Uterus (tissue), 4 donors: ENCODE results near the gene LCE1F. TPM values are rescaled to one million over a fixed set of nuclear protein-coding genes. Genes with fewer than 3 reads are reported as not detected.

Experiments used
- DNase-seq, 2 donors: peaks; one replicate each; pipeline ENCODE4 v3.0.0-alpha.2; 2019 to 2020
- H3K27ac ChIP-seq, 2 donors: fragments of 200-600 bp; sonication (generic); 1 replicate in 1 of 2; 2 replicates in 1 of 2; pipeline ENCODE4 v1.5.1; 2016 to 2018
- H3K27me3 ChIP-seq, 2 donors: fragments of 200-600 bp; sonication (generic); one replicate each; pipeline ENCODE4 v1.5.1; 2018 to 2019; ENCODE audit warnings: control low read depth in 1 of 2
- H3K36me3 ChIP-seq, 2 donors: fragments of 200-600 bp; sonication (generic); one replicate each; pipeline ENCODE4 v1.5.1; 2019; ENCODE audit warnings: control low read depth in 1 of 2
- H3K4me1 ChIP-seq, 2 donors: fragments of 200-600 bp; sonication (generic); one replicate each; pipeline ENCODE4 v1.5.1; 2018 to 2019; ENCODE audit warnings: control low read depth in 1 of 2
- H3K4me3 ChIP-seq, 2 donors: fragments of 200-600 bp; sonication (generic); 1 replicate in 1 of 2; 2 replicates in 1 of 2; pipeline ENCODE4 v1.5.1; 2018 to 2019; ENCODE audit warnings: mild to moderate bottlenecking in 1 of 2
- H3K9me3 ChIP-seq, 2 donors: fragments of 200-600 bp; sonication (generic); one replicate each; pipeline ENCODE4 v1.5.1; 2019; ENCODE audit warnings: control low read depth in 1 of 2
- POLR2A ChIP-seq, 2 donors: fragments of 450-650 bp; IDR thresholded peaks; one replicate each; pipeline ENCODE4 v1.6.1; 2016; ENCODE audit warnings: antibody characterized with exemption in 2 of 2, mild to moderate bottlenecking in 1 of 2, moderate library complexity in 1 of 2
- intact Hi-C: fragments of 100-400 bp; cut with DNase I; formaldehyde crosslinking; loops from one replicate; pipeline ENCODE4 v1.15.1; 2023; ENCODE audit warnings: low total_unique reads
- total RNA-seq, 4 donors: library from RNA; depleted of rRNA in 3 of 4; stranded (reverse); fragments of >200 nt in 3 of 4; gene quantifications; one replicate each; pipeline versions ENCODE4 v1.1.0 to v1.2.4, GENCODE V29; 2014 to 2023
- TF ChIP-seq, protein P1 (sequence below), 4 experiments: fragments of 200-600 bp in 2 of 4; fragments of 450-650 bp in 2 of 4; sonication (generic) in 2 of 4; IDR thresholded peaks; one replicate each; pipeline ENCODE4 v1.5.1; 2016 to 2019; ENCODE audit warnings: antibody characterized with exemption in 4 of 4, mild to moderate bottlenecking in 2 of 4, moderate library complexity in 1 of 4
- donor health status: DM: yes; HTN: yes; CAD: no.

Gene LCE1F
- total RNA-seq, 4 donors from 2014 or later = not detected

DNA sequence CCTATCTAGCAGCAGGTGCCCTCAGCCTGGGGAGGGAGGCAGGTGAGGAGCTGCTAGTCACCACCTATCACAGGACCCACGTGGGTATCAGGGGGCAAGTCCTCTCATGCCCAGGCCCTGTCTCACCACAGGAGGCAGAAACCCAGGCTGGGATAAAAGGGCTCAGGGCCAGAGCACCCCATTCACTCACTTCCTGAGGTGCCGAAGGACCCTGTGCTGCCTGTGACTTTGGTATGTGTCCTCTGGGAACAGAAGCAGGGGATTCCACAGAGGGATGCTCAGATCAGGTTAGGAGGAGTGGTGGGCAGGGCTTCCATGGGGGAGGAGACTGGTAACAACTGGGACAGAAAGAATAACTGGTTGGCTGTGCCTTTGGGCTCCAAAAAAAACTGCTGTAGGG, 11.1 kb downstream of the LCE1F start, which contains the start of gene LCE1E:
LCE1E (plus strand) TSS at position 181 of the 400 bp plus-strand sequence. CDS start 1,043 bp downstream, outside the sequence.
- Histone ChIP-seq H3K4me1 (no peaks in the 10 kb centered on the region), H3K9me3 (no peaks in the 10 kb centered on the region), H3K27me3 (no peaks in the 10 kb centered on the region), H3K27ac (no peak within 1 kb of the TSS), H3K36me3 (no peaks in the 10 kb centered on the region), H3K4me3 (no peak within 1 kb of the TSS)
- intact Hi-C loops = no loop called here
- TF ChIP-seq, protein P1, sequence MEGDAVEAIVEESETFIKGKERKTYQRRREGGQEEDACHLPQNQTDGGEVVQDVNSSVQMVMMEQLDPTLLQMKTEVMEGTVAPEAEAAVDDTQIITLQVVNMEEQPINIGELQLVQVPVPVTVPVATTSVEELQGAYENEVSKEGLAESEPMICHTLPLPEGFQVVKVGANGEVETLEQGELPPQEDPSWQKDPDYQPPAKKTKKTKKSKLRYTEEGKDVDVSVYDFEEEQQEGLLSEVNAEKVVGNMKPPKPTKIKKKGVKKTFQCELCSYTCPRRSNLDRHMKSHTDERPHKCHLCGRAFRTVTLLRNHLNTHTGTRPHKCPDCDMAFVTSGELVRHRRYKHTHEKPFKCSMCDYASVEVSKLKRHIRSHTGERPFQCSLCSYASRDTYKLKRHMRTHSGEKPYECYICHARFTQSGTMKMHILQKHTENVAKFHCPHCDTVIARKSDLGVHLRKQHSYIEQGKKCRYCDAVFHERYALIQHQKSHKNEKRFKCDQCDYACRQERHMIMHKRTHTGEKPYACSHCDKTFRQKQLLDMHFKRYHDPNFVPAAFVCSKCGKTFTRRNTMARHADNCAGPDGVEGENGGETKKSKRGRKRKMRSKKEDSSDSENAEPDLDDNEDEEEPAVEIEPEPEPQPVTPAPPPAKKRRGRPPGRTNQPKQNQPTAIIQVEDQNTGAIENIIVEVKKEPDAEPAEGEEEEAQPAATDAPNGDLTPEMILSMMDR (IDR thresholded peaks at IDR 0.05) = no peak
- no peak for TF ChIP-seq POLR2A (IDR thresholded peaks at IDR 0.05)
- no peak for DNase-seq

DNA sequence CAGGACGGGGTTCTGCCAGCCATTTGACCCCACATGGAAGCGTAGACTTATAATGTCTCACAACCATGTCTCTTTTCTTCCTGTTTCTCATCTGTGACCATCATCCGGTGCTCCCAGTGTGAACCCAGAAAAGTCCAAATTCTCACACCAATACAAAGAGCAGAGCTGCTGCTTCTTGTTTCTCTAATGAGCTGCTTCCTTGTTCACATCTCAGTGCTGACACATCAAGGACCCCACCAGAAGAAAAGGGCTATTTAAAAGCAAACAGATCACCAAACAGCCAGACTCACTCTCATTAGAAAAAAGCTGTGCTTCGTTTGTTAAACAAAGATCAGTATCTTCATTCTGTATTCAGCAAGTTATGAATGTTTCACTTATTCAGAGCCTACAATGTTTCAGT, 20.7 kb downstream of the LCE1F start:
- no peak for DNase-seq
- TF ChIP-seq, protein P1 (IDR thresholded peaks at IDR 0.05) = no peak
- TF ChIP-seq POLR2A (IDR thresholded peaks at IDR 0.05) = no peak
- H3K4me1 ChIP-seq = no peaks in the 10 kb centered on the region
- H3K27ac ChIP-seq = no peak overlapping the region
- H3K36me3 ChIP-seq = no peaks in the 10 kb centered on the region
- no peak overlapping the region for H3K4me3 ChIP-seq
- H3K27me3 ChIP-seq = no peaks in the 10 kb centered on the region
- H3K9me3 ChIP-seq = no peaks in the 10 kb centered on the region
- intact Hi-C loops = no loop called here

DNA sequence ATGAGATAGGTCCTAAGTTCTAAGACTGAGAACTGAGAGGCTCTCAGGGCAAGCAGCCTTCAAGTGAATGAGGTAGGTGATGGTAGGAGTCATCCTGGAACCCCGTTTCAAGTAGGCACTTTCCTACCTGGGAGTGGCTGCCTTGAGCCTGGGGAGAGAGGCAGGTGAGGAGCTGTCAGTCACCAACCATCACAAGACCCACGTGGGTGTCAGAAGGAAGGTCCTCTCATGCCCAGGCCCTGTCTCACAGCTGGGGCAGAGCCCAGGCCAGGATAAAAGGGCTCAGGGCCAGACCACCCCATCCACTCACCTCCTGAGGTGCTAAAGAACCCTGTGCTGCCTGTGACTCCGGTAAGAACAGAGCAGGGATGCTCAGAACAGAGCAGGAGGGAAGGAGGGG, 21.5 kb downstream of the LCE1F start, which contains the start of gene LCE1D:
LCE1D (plus strand) TSS at position 301 of the 400 bp plus-strand sequence. CDS start 1,074 bp downstream, outside the sequence.
- H3K27me3 ChIP-seq = no peaks in the 10 kb centered on the region
- no peak within 1 kb of the TSS for H3K4me3 ChIP-seq
- H3K27ac ChIP-seq = no peak within 1 kb of the TSS
- no peak for DNase-seq
- no peaks in the 10 kb centered on the region for H3K4me1 ChIP-seq
- H3K9me3 ChIP-seq = no peaks in the 10 kb centered on the region
- intact Hi-C loops = no loop called here
- no peak for TF ChIP-seq POLR2A (IDR thresholded peaks at IDR 0.05)
- TF ChIP-seq, protein P1 (IDR thresholded peaks at IDR 0.05) = no peak
- H3K36me3 ChIP-seq = no peaks in the 10 kb centered on the region

DNA sequence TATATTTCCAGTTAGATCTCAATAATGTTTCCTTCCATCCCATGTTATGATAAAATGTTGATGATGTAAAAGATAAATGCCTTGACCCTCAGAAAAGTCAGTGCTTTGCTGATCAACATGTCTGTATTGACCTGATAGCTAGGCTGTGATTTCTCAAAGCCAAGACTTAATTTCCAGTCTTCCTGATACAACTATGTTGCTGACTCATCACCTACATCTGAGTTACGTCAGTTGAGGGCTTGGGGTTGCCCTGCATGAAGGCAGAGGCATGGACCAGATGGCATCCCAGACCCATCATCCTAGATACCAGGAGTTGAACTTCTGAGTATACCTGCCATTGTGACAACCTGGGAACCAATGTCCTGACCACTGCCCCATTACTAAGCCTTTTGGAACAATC, 26.4 kb downstream of the LCE1F start:
- Histone ChIP-seq H3K4me1 (no peaks in the 10 kb centered on the region), H3K27ac (no peak overlapping the region), H3K4me3 (no peak overlapping the region), H3K27me3 (no peaks in the 10 kb centered on the region), H3K9me3 (no peaks in the 10 kb centered on the region), H3K36me3 (no peaks in the 10 kb centered on the region)
- intact Hi-C loops = no loop called here
- TF ChIP-seq, protein P1 (IDR thresholded peaks at IDR 0.05) = no peak
- no peak for TF ChIP-seq POLR2A (IDR thresholded peaks at IDR 0.05)
- no peak for DNase-seq

DNA sequence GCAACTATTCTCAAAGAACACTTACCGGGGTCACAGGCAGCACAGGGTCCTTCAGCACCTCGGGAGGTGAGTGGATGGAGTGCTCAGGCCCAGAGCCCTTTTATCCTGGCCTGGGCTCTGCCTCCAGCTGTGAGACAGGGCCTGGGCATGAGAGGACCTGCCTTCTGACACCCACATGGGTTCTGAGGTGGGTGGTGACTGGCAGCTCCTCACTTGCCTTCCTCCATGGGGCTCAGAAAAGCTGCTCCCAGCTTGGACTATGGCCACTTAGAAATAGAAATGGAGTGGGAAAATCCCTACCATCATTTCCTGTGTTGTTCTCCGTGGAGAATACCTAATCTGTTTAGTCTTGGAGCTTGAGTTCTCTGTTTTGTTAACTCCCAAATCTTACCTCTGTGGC, 31.6 kb downstream of the LCE1F start, which contains the start of gene LCE1C:
LCE1C (minus strand) TSS at position 76 of the 400 bp plus-strand sequence. CDS start 1,173 bp downstream, outside the sequence.
- Histone ChIP-seq H3K9me3 (no peaks in the 10 kb centered on the region), H3K4me3 (no peak within 1 kb of the TSS), H3K36me3 (no peaks in the 10 kb centered on the region), H3K27ac (no peak within 1 kb of the TSS), H3K4me1 (no peaks in the 10 kb centered on the region), H3K27me3 (no peaks in the 10 kb centered on the region)
- no peak for DNase-seq
- intact Hi-C loops = no loop called here
- TF ChIP-seq, protein P1 (IDR thresholded peaks at IDR 0.05) = no peak
- TF ChIP-seq POLR2A (IDR thresholded peaks at IDR 0.05) = no peak
